ENCODE results near the gene SPEM2.

DNA sequence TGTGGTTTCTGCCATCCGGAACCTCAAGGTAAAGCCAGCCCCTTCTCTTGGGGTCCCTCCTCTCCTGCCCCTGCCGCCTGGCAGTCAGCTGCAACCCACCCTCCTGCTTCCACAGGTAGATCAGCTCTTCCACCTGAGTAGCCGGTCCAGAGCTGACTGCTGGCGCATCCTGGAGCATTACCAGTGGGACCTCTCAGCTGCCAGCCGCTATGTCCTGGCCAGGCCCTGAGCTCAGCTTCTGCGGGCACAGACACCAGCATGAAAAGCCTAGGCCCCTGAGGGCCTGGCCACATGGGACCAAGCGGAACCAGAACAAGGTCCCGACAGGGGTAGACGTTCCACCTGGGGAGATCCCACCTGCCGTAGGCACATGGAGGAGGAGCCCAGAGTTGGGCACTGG lies 36.6 kb upstream of the SPEM2 start:
- TF ChIP-seq, protein P1, sequence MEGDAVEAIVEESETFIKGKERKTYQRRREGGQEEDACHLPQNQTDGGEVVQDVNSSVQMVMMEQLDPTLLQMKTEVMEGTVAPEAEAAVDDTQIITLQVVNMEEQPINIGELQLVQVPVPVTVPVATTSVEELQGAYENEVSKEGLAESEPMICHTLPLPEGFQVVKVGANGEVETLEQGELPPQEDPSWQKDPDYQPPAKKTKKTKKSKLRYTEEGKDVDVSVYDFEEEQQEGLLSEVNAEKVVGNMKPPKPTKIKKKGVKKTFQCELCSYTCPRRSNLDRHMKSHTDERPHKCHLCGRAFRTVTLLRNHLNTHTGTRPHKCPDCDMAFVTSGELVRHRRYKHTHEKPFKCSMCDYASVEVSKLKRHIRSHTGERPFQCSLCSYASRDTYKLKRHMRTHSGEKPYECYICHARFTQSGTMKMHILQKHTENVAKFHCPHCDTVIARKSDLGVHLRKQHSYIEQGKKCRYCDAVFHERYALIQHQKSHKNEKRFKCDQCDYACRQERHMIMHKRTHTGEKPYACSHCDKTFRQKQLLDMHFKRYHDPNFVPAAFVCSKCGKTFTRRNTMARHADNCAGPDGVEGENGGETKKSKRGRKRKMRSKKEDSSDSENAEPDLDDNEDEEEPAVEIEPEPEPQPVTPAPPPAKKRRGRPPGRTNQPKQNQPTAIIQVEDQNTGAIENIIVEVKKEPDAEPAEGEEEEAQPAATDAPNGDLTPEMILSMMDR (conservative IDR thresholded peaks at IDR 0.05; ENCODE audit: low read depth, low read length): no peak
- TF ChIP-seq EZH2 (IDR thresholded peaks at IDR 0.05; ENCODE audit: borderline replicate concordance, low read depth, low read length, poor library complexity, severe bottlenecking): no peak
